Activated CD8-positive, alpha-beta memory T cell treated with anti-CD3 and anti-CD28 coated beads, Interleukin-2, amount 50 U/mL, for 4 hours (primary cell): Measurements from ENCODE around the gene TRIM28.
"Not testable (repeated sequence)": the region's sequence is repeated elsewhere in the genome, so short reads cannot be mapped to it uniquely, and the experiment has no call there.

Experiments used
- DNase-seq: peaks from one replicate; pipeline ENCODE4 v3.0.0-alpha.2; 2020

TRIM28 gene

DNA sequence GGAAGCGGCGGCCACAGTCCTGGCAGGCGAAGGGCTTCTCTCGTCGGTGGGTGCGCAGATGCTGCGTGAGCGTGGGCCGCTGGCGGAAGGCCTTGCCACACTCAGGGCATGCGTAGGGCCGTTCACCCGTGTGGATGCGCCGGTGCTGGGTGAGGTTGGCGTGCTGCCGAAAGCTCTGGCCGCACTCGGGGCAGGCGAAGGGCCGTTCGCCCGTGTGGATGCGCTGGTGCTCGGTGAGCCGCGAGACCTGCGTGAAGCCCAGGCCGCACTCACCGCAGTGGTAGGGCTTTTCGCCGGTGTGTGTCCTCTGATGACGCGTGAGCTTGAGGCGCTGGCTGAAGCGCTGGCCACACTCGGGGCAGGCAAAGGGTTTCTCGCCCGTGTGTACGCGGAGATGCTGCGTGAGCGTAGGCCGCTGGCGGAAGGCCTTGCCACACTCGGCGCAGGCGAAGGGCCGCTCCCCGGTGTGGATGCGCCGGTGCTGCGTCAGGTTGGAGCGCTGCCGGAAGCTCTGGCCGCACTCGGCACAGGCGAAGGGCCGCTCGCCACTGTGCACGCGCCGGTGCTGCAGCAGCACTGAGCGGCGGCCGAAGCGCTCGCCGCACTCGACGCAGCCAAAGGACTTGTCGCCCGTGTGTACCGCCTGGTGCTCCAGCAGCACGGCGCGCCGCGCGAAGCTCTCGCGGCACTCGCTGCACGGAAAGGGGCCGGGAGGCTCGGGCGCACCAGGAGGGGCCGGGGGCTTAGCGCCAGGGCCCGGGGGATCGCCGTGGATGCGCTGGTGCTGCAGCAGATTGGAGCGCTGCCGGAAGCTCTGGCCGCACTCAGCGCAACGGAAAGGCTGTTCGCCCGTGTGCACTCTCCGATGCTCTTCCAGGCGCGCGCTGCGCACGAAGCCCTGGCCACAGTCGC, 18.5 kb downstream of the TRIM28 start:
- DNase-seq: no peak

- no peak for DNase-seq
These were observed 19.2 kb downstream of the TRIM28 start for GRCh38 chr19:58563034-58563573.

GRCh38 chr19:58563823-58564222, 20.0 kb downstream of the TRIM28 start:
- DNase-seq: no peak

DNA sequence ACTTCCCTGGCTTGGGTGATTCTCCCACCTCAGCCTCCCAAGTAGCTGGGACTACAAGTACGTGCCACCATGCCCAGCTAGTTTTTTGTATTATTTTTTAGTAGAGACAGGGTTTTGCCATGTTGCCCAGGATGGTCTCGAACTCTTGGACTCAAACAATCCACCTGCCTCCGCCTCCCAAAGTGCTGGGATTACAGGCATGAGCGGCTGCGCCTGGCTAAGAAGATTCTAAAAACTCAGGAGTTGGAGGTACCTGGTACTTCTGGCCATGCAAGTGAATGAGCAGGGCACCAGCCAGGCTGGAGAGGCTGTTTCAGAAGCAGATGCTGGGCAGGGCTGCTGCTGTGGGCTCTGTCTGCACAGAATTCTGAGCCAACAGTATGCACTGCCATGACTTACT, 23.1 kb downstream of the TRIM28 start:
- no peak for DNase-seq

DNA sequence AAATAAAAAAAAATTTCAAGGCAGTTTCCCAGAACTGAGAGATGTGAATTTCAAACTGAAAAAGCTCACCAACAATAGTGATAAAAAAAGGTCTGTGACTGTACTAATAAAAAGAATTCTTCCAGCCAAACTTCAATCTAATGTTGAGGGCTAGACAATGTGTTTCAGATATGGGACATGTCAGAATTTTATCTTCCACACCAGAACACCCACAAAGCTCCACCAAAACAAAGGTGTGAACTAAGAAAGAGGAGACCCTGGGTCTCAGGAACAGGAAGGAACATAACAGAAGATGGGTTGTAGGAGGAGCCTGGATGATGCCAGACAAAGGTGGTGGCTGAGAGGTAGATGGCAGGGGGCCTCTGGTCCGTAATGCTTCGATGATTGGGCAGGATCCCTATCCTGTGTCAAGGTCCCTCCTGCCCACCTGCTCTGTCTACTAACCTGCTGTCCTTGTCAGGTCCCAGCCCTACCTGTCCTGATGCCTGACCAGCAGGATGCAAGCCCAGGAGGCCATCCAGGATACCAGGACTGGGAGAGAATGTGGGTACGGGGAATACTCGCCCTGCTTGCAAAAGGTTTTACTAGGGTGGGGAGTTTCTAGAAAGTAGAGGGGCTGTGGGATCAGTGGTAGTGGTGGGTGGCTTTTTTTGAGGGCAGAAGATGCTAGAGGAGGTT, 24.7 kb downstream of the TRIM28 start:
- DNase-seq: peak; percentile 9

DNA sequence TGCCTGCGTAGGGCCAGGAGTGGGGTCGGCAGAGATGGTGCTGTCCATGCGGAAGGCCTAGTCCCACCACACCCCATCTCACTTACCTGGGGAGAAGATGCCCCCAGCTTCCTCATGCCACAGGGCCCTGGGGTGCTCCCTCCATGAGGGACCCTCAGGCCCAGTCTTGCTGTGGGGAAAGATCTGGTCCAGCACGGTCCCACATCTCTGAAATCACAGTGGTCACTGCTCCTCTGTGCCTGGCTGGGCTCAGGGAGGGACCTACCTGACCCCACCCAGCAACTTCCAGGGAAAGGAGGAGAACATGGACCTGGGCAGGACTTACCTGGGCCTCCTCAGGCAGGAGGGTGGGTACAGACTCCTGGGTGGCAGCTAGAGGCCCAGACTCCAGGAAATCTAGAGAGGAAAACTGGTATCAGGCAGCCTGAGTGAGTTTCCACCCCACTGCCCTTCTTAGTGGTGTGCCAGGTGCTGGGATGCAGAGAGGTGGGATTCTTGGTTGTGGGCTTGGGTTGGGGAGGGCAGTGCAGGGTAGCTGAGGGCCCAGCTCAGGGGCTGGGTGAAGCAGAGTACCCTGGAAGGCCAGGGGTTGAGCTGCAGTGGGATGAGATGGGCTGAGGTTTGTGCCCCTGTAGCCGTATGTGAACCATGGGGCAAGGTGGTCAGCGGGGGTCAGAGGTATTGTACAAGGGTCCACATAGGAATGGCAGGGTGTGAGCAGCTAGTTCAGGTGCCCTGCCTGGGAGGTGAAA, 25.5 kb downstream of the TRIM28 start:
- peak; percentile 7 for DNase-seq

DNA sequence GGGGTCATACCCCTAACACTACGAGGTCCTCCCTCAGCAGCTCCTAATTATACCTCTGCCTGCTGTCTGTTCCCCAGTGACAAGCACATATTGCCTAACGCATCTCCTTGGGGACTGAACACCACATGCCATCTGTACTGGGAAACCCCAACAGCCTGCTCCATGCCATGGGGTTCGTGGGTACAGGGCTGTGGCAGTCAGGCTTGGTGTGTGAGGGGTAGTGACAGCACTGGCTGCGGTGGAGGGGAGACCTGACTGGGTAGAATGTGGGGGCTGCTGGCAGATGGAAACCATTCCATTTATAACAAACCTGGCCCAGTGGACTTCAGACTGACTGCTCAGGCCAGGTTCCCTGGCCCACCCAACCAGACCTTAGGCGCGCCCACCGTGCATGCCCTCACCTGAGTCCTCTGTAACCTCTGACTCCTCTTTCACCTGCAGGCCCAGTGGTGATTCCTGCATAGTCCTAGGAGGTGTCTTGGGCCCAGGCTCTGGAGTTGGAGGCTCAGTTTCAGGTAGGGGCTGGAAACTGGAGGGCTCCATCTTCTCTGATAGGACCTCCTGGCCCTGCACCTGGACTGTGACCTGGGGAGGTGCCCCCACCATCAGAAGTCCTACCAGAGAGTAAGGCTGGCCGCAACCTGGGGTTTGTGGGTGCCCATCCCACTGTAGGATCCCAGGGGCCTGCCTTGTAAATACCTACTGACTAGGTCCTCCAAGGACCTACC, 26.2 kb downstream of the TRIM28 start:
- DNase-seq: peak; percentile 11

DNA sequence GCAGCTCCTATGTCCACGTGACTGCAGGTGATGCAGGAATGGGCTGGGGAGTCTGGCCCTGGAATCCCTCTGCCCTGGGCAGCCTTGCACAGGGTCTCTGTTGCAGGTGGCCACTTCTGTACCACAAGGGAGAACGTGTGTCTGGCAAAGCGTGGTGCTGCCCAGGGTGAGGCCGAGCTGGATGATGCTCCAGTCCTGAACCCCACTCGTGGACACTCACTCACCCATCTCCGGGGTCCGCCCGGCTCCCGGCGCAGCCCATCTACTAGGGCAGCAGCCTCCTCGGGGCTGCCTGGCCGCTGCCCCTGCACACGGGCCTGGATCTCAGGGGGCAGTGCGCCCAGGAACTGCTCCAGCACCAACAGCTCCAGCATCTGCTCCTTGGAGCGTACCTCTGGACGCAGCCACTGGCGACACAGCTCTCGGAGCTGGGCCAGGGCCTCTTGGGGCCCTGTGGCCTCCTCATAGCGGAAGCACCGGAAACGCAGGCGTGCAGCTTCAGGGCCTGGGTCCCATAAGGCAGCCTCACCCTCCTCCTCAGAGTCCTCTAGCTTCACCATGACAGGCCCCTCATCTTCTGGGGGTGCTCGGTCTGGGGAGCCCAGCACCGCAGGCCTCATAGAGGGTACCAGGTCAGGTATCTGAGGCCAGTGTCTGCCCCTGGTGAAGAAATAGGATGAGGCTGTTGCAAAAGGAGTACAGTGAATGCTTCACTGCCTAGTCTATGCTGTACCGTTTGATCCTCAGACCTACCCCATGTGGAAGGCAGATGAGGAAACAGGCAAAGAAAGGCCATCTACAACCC, 27.1 kb downstream of the TRIM28 start:
- DNase-seq: peak; percentile 18

DNA sequence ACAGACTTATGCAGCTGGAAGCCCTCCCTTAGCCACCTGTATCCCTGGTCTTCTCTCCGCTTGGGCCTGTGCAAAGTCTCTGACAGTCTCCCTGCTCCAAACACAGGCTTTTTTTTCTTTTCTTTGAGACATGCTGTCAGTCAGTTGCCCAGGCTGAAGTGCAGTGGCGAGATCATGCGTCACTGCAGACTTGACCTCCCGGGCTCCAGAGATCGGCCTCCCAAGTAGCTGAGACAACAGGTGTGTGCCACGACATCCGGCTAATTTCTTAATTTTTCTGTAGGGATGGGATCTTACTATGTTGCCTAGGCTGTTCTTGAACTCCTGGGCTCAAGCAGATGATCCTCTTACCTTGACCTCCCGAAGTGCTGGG, 27.7 kb downstream of the TRIM28 start:
- DNase-seq: no peak

DNA sequence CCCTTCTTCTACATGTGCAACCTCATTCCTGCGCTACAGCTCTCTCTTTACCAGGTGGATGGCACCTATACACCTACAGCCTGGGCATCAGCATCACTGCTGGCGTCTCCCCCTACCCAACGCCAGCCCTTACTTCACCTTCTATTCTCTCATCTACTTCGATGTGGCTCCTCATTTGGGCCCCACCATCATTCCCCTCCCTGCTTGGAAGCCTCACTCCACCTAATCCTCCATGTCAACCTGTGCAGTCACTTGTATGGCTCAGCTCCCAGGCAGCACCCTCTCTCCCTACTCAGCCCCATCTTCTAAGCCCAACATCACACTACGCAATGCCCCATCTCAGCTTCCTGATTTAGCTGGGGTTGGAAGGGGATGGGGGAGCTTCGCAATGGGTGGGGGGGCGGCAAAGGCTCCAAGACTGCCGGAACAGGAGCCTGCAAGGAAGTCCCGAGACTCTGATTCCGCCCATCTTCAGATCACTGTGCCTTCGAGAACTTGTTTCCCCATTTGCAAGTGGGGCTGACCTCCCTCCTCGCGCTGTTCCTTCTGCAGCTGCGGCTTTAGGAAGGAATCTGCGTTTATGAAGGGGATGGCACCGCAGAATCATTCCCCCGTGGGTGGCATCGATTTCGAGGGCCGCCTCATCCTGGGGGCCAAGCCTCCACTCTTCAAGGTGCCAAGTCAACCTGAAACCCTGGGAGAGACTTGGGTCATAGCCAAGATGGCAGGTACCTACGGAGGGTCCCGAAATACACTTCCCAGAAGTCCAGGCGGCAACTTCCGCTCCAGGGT, 28.4 kb downstream of the TRIM28 start:
- no peak for DNase-seq

- DNase-seq: peak; percentile 100
These were observed 29.2 kb downstream of the TRIM28 start, which contains the start of gene MZF1 for GRCh38 chr19:58572818-58573657. Gene MZF1, minus strand, starts transcription at chr19:58573335. Its CDS starts 1,946 bp downstream, at chr19:58571389.

DNA sequence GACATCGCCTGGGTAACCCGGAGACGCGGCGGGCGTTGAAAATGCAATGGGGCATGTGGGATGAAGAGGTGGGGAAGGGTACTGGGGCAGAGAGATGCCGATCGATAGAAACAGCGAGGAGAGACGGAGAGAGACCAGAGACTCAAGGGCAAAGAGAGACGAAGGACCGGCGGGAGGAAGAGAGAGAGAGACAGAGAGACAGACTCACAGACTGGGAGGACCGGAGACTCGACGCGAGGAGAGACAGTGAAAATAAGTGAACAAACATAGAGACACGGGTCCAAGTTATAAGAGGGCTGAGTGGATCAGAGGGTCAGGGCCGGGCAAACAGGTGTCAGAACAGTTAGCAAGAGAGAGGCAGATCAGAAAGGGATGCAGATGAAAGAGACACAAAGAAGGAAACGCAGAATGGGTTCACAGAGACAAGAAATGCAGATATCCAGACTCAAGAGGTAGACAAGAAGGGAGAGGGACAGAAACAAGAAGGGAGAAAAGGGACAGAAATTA, 29.8 kb downstream of the TRIM28 start:
- no peak for DNase-seq

DNA sequence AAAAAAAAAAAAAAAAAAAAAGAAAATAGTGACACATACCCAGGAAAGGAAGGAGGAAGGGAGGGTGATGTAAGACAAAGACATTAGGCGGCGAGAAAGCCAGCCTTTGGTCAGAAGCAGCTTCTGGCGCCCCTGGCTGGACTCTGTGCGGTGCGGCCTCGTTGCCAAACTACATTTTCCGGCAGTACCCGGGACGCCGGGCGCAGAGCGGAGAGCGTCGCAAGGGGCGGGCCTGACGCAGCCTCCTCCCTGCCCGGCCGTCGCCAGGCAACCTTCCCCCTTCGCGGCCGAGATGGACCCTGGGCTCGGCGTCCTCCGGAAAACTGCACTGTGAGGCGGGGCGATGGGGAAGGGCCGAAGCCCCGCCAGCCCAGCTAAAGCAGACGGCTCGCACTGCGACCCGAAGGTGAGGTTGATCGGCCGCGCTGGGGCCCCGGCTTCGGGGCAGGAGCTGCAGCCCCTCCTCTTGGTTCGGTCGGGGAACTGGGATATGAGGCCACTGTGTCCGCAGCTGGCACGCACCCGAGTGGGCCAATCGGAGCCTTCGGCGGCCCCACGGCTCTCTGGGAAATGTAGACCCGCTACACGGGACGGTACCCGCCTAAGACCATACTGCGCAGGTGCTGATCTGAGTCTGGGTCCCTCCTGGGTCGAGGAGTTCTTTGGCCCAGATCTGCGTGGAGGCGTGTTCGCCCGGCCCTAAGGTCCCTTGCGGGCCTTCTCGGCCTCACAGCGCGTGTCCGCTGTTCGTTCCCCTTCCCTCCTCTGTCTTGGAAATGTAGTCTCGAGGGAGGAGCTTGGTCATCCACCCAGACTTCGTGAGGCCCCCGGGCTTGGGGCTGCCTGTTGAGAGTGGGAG, 31.5 kb downstream of the TRIM28 start:
- peak; percentile 75 for DNase-seq

GRCh38 chr19:58577581-58577980, 33.7 kb downstream of the TRIM28 start:
- DNase-seq: not testable (repeated sequence)

- no peak for DNase-seq
These were observed 34.4 kb downstream of the TRIM28 start for GRCh38 chr19:58578012-58578925.

- DNase-seq: no peak
These were observed 35.7 kb downstream of the TRIM28 start for GRCh38 chr19:58579473-58580142.
